ENCODE measurements around the gene SOCS7.

DNA sequence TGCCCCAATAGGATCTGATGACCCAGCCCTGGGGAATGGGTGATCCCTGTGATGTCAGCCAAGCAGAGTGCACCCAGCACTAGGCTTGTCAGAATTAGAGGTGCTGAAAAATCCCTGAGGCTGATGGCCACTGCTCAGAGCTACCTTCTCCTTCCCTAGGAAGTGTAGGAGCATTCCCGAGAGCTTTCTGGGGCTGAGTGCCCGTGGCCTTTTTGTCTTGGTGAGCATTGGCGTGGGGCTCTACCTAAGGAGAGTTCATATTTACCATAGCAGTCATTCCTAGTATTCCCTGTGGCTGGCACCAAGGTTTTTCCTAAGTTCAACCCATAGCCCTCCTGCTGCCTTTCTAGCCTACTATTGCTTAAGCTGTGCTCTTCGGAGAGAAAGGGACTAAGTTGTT is 54.0 kb downstream of the SOCS7 start:
- TF ChIP-seq CTCF (optimal IDR thresholded peaks at IDR 0.05 in 1 of 3, IDR thresholded peaks at IDR 0.05 in 1 of 3, conservative IDR thresholded peaks at IDR 0.05 in 1 of 3; ENCODE audit: extremely low read depth in 1 of 3, insufficient read depth in 2 of 3, low read length in 3 of 3): no peak
- no peak for TF ChIP-seq EZH2 (IDR thresholded peaks at IDR 0.05; ENCODE audit: low read length)

All from keratinocyte (primary cell).